ENCODE results near the gene GALK1.
A peak's percentile ranks its signal among the peaks of the same experiment; 100 is the strongest.

GALK1 gene

DNA sequence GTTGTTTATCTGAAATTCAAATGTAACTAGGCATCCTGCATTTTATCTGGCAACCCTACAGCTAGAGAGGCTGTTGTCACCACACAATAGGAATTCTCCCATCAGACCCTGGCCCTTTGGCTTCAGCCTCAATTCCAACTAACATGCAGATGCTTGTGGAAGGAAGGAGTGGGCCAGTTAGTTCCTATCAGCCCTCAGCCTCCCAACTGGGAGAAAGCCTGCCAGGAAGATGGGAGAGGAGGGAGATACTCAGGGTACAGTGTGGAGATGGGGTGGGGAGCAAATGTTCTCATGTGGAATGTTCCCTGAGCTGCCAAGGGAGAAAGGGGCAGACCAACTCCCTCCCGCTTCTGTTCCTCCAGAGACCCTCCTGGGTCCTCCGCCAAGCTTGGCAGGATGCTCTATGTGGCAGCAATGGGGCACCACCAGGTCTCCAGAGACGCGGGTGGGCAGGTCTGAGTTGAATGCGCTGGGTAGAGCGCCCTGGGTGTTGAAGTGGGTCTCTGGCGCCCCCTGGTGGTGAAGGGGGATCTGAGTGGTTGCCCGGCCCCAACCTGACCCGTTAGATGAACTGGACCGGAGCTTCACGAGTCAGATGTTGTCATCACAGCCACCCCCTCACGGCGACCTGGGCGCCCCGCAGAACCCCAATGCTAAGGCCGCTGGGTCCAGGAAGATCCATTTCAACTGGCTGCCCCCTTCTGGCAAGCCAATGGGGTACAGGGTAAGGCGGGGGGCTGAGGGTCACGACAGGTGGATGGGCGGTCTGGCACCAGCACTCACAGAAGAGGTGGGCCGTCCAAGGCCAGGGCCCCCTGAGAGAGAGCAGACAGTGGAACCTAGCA, 15.2 kb downstream of the GALK1 start:
- DNase-seq = peak; percentile 83

DNA sequence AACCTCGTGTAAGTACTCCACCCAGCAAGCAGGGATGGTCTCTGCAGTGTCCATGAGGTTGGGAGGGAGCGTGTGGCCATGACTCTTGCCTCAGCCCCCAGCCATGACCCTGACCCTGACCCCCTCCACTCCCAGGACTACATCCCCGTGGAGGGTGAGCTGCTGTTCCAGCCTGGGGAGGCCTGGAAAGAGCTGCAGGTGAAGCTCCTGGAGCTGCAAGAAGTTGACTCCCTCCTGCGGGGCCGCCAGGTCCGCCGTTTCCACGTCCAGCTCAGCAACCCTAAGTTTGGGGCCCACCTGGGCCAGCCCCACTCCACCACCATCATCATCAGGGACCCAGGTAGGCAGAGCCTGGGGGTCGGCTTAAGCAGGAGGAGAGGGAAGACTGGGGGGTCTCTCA, 16.3 kb downstream of the GALK1 start:
- DNase-seq = no peak

DNA sequence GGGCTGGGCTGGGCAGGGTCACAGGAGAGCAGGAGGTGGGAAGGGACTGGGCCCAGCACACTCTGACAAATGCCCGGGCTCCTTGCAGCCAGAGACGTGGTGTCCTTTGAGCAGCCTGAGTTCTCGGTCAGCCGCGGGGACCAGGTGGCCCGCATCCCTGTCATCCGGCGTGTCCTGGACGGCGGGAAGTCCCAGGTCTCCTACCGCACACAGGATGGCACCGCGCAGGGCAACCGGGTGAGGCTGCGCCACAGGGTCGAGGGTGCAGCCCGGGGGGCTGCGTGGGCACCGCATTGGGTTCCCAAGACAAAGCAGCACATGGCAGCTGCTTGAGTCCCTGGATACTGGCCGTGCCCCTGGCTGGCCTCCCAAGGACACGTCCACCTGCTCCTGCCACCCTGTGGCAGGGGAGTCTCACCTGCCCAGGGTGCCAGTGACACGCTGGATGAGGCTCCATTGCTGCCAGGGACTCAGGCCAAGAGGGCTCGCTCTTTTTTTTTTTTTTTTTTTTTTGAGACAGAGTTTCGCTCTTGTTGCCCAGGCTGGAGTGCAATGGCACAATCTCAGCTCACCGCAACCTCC, 21.3 kb downstream of the GALK1 start:
- no peak for DNase-seq

DNA sequence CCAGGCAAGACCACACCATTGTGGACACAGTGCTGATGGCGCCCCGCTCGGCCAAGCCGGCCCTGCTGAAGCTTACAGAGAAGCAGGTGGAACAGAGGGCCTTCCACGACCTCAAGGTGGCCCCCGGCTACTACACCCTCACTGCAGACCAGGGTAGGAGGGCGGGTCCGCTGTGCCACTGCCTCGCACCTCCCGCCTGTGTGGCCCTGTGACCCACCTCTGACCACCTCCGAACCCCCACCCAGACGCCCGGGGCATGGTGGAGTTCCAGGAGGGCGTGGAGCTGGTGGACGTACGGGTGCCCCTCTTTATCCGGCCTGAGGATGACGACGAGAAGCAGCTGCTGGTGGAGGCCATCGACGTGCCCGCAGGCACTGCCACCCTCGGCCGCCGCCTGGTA, 22.7 kb downstream of the GALK1 start:
- no peak for DNase-seq

DNA sequence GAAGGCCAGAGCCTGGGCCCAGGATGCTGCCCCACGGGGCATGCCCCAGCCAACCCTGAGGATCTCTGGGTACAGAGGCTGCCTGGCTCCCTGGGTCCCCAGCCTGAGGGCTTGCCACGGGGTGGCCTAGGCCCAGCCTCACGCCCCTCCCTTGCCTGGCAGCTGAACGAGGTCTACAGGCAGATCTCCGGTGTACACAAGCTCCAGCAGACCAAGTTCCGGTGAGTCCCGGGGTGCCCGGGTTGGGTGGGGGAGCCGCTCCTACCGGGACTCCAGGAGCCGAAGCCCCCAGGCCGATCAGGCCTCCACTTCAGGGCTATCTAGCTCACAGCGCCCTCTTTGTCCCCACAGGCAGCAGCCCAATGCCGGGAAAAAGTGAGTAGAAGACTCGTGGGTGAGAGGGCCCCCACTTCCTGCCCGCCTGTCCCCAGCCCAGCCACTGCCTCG, 24.3 kb downstream of the GALK1 start:
- no peak for DNase-seq

DNA sequence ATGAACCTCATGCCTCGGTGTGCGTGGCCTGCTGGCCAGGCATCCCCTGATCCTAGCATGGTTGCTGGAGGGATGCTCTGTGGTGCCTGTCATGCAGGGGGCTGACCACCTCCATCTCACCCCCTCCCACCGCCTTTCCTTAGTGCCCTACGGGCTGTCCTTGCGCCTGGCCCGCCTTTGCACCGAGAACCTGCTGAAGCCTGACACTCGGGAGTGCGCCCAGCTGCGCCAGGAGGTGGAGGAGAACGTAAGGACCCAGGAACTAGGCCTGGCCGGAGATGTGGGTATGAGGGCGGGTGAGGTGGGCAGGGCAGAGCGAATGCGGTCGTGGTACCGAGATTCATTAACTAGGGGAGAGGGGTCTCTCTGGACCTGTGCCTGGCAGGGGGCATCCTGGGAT, 24.8 kb downstream of the GALK1 start:
- DNase-seq = no peak

DNA sequence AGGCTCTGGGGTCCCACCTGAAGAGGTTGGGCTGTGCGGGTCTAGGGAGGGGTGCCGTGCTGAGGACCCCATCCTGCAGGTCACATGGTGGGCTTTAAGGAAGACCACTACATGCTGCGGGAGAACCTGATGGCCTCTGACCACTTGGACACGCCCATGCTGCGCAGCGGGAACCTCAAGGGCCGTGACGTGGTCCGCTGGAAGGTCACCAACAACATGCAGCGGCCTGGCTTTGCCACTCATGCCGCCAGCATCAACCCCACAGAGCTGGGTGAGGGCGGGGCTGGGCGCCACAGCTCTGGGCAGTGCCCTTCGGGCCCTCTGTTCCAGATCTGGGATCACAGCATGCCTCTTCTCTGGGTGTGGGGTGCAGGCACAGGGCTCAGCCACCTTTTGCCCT, 25.2 kb downstream of the GALK1 start:
- no peak for DNase-seq

DNA sequence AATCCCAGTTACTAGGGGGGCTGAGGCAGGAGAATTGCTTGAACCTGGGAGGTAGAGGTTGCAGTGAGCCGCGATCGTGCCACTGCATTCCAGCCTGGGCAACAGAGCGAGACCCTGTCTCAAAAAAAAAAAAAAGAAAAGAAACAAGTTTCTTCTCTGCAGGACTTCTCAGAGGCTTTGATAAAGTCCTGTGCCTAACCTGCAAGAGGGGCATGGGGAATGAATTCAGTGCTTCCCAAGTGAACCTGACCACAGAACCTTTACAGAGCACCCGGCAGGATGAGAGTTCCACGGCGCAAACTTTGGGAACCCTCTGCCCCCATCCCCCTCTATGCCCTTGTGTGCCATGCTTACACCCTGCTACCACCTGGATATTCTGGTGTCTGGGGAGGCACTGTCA, 25.8 kb downstream of the GALK1 start:
- no peak for DNase-seq

DNA sequence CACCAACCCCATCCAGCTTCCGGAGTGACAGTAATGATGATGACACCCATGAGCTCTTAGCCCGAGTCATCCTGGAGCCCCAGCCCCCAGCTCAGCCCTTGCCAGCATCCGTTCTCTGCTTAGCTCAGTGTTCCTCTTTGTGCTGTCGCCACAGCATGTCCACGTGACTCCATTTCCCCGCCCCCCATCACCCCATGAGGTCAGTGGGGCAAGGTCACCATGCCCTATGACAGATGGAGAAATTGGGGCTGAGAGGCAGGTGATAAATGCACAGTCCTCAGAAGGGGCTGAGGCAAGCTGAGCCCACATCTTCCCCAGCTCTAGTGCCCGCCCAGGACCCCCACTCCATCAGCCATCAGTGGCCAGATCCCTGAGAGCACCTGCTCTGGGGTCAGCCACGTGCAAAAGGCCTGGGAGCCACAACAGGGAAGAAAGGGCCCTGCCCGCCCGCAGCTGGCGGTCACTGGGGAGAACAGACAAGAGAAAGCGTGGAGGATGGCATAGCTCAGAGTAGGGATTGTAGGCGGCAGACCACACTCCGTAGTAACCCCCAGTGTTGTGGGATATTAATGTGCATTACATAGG, 26.7 kb downstream of the GALK1 start:
- no peak for DNase-seq

DNA sequence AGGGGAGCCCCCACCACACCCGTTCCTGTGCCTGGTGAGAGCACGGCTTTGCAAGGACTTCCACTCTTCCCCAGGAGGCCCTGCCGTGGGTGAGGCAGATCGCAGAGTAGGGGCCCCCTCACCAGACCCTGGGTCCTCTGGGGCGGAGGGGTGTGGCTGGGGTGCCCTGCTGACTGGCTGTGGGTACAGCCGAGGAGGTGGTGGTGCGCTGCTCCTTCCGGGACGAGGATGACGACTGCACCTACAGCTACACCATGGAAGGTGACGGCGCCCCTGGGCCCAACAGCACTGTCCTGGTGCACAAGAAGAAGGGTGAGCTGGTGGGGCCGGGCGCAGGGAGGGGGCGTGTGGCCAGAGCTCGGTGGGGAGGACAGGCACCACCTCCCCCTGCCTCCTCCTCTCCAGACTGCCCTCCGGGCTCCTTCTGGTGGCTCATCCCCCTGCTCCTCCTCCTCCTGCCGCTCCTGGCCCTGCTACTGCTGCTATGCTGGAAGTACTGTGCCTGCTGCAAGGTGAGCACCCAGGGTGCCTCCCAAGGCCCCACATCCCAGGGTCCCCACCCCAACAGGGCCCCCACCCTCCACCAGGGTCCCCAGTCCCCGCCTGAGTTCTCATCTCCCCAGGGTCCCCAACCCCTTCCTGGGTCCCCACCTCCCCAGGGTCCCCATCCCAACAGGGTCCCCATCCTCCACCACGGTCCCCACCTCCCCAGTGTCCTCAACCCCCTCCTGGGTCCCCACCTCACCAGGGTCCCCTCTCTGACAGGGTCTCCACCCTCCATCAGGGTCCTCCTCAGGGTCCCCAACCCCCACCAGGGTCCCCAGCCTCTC, 27.6 kb downstream of the GALK1 start:
- DNase-seq = no peak

DNA sequence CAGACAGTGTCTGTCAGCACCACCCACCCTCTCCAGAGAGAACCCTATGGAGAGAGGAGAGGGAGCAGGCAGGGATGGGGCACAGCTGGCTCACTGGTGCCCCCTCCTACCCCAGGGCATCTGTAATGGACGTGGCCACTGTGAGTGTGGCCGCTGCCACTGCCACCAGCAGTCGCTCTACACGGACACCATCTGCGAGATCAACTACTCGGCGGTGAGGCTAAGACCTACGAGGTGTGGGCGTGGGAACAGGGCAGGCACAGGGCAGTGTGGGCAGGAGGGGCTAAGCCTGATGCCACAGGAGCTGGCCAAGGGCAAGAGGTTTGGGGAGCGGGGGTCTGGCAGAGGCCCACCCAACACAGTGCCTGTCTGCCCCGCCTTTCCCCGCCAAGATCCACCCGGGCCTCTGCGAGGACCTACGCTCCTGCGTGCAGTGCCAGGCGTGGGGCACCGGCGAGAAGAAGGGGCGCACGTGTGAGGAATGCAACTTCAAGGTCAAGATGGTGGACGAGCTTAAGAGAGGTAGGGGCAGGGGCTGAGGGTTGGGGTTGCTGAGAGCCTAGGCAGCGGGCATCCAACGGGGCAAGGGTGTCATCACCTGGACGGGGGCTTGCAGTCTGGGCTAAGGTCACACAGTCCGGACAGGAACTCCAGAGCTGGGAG, 28.7 kb downstream of the GALK1 start:
- no peak for DNase-seq

DNA sequence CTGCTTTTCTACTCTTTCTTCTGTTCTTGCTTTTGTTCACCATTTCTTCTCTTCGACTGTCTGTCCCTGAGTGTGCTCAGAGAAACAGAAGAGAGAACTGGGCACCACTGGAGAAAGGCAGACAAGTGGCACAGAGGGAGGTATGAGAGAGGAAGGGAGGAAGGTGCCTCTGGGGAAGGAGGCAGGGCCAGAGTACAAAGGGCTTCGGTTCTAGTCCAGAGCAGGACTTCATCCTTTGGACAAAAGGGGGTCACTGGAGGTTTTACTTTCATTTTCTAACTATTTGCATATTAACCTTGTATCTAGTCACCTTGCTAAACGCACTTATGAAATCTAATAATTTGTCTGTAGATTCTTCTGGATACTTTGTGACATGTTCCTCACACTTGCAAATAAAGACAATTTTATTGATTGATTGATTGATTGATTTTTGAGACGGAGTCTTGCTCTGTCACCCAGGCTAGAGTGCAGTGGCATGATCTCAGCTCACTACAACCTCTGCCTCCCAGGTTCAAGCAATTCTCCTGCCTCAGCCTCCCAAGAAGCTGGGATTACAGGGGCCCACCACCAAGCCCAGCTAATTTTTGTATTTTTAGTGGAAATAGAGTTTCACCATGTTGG, 30.2 kb downstream of the GALK1 start:
- no peak for DNase-seq

DNA sequence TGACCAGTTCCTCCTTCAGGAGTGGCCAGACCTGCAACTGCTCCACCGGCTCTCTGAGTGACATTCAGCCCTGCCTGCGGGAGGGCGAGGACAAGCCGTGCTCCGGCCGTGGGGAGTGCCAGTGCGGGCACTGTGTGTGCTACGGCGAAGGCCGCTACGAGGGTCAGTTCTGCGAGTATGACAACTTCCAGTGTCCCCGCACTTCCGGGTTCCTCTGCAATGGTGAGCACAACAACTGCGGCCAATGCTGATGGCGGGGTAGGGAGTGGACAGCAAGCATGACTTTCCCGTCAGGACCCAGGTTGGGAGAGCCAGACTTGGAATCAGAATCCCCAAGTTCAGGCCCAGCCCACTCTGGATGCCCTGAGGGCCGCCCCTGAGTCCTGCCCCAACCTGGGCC, 31.5 kb downstream of the GALK1 start:
- no peak for DNase-seq

DNA sequence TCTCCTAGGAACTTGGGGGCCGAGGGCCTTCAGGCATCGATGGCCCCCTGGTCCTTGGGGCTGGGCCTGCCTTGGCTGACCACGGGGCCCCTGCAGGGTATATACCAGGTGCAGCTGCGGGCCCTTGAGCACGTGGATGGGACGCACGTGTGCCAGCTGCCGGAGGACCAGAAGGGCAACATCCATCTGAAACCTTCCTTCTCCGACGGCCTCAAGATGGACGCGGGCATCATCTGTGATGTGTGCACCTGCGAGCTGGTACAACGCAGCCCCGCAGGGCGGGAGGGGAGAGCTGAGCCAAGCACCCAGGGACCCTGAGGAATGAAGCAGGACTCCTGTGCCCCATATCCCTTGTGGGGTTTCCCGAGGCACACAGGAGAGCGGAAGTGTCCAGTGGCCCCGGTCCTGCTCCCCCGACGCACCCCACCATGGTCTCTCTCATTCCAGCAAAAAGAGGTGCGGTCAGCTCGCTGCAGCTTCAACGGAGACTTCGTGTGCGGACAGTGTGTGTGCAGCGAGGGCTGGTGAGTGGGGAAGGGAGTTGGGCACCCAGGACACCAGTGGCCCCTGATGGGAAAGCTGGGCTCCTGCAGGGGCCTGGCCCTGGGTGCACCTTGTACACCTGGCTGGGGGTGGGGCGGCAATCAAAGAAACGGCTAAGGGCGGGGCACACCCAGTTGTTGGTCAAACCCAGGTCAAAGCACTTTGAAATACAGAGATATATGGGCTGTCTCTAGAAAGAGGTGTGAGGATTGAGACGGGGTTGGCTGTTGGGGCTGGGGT, 33.1 kb downstream of the GALK1 start:
- no peak for DNase-seq

DNA sequence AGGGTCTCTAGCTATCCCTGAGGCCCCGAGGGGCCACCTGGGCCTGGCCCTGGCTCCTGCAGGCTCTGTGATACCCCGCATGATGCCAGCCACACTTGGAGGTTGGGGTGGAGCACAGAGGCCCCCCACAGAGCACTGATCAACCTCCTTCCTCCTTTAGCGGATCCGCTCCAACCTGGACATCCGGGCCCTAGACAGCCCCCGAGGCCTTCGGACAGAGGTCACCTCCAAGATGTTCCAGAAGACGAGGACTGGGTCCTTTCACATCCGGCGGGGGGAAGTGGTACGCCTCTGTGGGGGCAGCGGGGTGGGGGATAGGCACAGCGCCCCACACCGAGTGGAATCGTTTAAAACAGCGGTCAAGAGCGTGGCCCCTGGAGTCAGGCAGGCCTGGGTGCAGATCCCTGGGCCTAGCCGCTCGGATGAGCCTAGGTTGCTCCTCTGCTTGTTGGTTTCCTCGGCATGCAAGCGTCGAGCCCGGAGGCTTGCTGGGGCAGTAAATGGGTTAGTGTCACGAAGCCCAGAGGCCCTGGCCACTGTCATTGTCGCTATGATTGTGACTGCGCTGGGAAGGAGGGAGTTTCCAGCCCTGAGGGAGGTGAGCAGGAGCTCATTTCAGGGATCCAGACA, 33.8 kb downstream of the GALK1 start:
- DNase-seq = no peak

DNA sequence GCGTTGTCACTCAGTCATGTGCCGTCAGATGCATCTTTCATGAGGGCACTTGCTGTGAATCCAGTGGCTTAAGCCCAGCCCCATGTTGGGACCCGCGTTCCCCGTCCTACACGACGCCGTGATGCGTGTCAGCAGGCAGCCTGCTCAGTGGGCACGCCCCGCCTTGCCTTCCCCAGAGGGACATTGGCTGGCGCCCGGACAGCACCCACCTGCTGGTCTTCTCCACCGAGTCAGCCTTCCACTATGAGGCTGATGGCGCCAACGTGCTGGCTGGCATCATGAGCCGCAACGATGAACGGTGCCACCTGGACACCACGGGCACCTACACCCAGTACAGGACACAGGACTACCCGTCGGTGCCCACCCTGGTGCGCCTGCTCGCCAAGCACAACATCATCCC, 34.9 kb downstream of the GALK1 start:
- DNase-seq = no peak

DNA sequence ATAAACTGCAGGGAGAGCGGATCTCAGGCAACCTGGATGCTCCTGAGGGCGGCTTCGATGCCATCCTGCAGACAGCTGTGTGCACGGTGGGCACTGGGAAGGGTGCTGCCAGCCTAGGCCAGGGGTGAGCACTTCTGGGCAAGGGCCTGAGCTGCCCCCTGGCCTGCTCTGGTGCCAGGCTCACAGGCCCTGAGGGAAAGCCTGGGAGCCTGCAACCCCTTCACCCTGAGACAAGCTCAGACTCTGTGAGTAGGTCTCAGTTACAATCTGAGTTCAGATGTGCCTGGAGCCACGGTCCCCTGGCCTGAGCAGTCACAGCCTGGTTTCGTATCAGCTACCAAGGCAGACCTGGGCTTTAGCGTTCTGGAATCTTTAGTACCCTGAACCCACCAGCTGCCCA, 35.6 kb downstream of the GALK1 start:
- no peak for DNase-seq

DNA sequence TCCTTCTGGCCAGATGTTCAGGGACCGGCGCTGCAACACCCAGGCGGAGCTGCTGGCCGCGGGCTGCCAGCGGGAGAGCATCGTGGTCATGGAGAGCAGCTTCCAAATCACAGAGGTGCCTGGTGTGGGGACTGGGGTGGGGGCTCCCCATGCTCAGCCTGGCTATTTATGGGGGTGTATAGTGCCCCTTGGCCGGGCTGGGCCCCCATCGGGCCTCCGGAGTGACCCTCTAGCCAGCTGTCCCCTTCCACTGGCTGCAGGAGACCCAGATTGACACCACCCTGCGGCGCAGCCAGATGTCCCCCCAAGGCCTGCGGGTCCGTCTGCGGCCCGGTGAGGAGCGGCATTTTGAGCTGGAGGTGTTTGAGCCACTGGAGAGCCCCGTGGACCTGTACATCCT, 37.6 kb downstream of the GALK1 start:
- DNase-seq = no peak

DNA sequence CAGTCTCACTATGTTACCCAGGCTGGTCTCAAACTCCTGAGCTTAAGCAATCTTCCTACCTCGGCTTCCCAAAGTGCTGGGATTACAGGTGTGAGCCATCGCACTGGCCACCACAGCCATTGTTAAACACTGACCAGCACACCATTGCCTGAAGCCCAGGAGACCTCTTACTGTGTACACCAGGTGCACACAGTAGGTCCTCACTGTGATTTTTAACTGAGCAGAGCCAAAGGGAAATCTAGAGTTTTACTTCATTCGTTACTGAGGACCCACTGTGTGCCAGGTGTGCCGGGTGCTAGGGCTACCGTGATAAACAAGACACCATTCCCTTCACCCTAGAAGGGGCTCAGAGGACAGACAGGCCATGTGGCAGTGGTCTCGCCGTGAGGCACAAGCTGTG, 39.5 kb downstream of the GALK1 start:
- no peak for DNase-seq

DNA sequence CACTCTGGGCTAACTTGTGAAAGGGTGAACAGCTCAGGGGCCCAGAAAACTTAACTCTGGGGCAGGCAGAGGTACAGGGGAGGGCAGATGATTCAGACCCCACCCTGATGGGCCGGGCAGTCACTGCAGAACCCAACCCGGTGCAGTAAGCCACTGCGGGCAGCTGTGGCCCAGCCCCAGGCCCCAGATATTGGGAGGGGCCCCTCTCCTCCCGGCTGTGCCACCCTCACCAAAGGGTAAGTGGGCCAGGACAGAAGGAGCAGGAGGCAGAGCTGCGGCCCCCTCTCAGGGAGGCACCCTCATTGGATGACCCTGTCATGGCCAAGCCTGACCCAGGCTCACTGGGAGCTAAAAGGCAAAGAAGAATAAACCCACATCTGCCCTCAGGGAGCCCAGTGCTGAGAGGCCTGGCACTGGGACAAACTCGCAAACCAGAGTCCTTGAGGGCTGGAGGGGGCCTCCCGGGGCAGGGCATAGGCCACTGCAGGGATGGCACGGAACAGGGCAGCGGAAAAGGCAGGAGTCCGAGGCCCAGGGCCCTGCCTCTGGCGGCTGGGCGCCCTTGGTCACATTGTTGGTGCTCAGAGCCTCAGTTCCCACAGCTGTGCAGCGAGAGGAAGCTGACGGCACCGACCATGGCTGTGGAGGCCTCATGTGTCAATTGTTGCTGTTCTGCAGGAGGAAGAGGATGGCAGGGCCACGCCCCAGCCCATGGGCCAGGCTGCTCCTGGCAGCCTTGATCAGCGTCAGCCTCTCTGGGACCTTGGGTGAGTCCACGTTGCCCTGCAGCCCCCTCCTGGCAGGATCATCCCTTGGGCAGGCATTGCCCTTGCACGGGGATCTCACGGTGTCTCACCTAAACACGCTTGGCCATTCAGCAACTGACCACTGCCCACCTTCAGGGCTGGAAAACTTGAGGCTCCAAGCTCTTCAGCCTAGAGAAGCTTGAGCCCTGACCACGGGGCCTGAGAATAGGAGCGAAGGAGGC, 40.7 kb downstream of the GALK1 start:
- DNase-seq = no peak

Measured in T1000 (cell line).